GM18520 (cell line): Measurements from ENCODE around the gene NRP2.
A peak's percentile ranks its signal among the peaks of the same experiment; 100 is the strongest.

ENCODE experiments used
- ATAC-seq: cut with Tn5 transposase; IDR thresholded peaks from one replicate; pipeline ENCODE4 v1.9.1; 2021; ENCODE audit not compliant: unreplicated experiment

NRP2 gene, protein sequence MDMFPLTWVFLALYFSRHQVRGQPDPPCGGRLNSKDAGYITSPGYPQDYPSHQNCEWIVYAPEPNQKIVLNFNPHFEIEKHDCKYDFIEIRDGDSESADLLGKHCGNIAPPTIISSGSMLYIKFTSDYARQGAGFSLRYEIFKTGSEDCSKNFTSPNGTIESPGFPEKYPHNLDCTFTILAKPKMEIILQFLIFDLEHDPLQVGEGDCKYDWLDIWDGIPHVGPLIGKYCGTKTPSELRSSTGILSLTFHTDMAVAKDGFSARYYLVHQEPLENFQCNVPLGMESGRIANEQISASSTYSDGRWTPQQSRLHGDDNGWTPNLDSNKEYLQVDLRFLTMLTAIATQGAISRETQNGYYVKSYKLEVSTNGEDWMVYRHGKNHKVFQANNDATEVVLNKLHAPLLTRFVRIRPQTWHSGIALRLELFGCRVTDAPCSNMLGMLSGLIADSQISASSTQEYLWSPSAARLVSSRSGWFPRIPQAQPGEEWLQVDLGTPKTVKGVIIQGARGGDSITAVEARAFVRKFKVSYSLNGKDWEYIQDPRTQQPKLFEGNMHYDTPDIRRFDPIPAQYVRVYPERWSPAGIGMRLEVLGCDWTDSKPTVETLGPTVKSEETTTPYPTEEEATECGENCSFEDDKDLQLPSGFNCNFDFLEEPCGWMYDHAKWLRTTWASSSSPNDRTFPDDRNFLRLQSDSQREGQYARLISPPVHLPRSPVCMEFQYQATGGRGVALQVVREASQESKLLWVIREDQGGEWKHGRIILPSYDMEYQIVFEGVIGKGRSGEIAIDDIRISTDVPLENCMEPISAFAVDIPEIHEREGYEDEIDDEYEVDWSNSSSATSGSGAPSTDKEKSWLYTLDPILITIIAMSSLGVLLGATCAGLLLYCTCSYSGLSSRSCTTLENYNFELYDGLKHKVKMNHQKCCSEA

DNA sequence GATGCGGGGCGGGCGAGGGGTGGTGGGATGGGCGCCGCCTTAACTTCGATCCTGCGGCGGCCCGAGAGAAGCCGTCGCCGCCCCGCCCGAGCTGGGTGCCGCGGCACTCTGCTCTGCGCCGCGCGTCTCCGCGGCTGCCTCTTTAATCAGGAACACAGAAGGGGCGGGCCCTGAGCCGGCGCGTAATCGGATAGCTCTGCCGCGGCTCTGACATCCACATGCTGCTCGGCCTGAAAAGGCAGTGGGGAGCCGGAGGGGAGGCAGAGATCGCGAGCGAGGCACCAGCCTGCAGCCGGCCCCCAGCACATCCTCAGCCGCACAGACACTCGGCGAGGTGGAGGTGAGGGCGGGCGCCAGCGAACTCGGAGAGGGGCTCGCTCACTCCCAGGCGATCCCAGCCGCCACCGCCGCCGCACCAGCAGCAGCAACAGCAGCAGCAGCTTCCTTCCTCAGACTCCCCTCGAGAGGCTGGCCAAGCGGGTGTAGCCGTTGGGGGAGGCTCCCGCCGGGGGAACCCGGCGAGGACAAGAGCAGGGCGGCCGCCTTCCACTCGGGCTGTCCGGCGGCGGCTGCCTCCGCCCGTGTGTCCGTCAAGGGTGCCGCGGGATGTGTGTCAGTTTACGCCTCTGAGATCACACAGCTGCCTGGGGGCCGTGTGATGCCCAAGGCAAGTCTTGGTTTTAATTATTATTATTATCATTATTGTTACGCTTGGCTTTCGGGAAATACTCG lies at the start of gene NRP2:
Gene NRP2, plus strand, starts transcription at position 263 of the 732 bp plus-strand sequence. CDS start 790 bp downstream, outside the sequence.
- ATAC-seq: peak; percentile 43

DNA sequence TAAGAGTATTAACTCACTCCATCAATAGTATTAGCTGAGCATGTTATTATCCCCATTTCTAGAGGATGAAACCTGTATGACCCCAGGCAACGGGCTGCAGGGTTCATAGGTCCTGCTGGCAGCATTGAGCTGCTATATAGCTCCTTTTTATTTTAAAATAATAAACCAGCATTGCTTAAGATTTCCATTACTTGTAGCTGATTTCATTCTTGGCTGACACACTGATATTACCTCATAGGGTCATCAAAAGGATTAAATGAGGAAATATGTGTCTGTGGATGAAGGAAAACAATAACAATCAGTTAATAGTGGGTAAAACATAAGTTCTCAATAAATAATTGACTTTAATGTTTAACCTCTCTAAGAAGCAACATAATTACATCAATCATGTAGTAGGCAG lies 48.3 kb upstream of the NRP2 start:
- ATAC-seq: no peak

DNA sequence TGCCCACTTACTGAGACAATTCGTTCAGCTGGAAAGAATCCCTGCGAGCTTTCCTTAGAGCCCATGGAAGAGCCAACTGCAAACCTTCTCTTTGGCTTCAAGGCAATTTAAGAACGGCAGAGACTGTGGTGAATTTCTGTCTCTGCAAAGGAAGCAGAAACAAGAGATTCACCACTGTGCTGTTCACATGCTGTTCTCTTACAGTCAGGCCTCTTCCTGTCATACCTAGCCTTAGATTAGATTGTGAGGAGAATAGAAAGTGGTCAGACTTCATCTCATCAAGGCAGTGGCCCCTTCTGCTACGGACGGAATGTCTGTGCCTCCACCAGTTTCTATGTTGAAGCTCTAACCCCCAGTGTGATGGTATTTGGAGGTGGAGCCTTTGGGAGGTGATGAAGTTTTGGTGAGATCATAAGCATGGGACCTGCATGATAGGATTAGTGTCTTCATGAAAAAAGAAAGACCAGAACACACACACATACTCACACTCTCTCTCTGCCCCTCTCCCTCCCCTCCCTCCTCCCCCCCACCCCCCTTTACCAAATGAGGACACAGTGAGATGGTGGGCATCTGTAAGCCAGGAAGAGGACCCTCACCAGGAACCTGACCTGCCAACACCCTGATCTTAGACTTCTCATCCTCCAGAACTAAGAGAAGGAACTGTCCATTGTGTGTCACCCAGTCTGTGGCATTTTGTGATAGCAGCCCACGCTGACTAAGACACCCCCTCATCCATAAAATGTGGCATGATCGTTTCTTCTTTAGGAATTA lies 45.6 kb upstream of the NRP2 start:
- ATAC-seq: no peak

DNA sequence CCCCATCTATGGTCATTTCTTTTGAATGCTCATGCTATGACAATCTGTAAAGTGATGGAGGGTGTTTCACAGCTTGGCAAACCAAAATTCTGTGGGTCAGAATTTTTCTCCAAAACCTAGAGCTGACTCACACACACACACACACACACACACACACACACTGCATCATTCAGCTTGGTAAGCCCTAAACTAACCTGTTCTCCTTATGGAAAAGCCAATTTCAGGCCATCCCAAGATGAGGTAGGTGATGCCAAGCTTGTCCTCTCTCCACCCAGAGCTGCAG lies 45.0 kb upstream of the NRP2 start:
- no peak for ATAC-seq

DNA sequence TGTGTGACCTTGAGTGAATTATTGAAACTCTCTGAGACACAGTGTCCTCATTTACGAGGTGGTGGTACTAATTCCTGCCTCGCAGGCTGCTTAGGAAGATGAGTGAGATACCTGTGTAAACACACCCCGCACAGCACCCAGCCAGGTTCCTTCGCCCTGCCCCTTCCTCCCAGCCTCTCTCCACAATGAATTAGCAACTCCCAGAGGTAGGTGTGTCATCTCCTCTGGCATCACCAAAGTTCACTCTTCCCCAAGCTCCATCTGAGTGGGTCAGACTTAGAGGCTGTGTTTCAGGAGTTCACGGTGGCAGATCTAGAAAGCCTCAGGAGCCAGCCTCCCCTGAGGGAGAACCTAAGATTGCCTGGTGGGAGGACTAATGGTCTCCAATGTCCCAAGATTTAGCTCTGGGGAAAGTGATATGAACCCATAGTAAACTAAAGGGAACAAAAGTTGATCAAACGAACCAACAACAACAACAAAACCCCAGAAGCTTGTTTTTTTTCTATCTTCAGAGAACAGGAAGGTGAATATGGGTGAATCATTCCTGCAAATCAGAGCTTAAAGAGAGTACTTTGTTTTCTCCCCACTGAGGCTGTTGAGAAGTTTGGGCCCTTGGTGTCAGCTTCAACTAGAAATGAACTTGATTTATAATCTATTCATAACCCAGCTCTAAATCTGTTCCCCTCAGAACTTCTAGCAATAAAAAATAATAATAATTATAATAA lies 44.4 kb upstream of the NRP2 start:
- ATAC-seq: no peak

DNA sequence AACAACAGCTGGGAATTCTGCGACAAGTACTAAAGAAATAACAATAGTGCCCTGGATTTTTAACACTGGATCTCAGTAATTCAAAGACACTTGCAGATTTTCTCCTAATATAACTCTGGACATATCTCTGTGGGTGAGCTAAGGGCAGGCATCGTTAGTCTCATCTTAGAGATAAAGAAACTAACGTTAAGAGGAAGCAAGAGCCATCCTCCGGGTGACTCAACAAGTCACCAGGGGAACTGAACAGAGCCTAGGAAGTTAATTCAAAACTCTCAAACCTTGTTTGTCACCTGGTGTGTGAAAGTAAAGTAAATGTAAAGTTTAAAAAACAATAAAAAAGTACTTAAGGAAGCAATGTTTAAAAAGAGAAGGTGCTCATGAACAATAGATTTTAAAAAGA lies 41.6 kb upstream of the NRP2 start:
- ATAC-seq: no peak

DNA sequence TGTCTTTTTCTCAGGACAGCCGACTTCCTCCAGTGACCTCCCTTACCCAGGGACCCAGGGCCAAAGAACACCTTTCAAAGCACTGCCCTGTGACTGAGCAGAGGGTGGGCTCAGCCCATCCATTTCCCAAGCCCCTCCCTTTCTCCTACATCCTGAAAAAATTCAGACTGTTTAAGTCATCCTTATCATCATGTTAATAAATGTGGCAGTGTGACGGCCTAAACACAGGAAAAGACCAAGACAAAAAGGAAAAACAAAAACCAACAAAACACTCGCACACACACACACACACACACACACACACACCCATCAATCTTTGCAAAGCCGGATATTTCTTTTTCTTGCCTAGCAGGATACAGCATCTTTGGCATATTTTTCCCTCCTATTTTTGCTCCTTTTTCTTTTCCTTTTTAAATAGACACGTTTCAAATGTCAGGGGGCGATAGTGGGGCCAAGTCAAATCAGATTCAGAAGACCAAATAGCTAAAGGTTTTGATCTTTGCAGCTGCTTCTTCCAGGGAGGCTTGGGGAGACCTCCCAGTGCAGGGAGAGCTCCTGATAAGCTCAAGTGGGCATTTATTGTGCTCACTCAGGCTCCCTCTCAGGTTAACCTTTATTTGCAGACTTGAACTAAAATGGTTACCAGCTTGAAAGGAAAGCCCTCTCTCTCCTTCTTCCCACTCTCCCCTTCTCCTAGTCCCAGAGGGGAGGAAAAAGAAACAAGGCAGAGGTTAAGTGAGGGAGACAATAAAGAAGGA lies 39.5 kb upstream of the NRP2 start:
- no peak for ATAC-seq

DNA sequence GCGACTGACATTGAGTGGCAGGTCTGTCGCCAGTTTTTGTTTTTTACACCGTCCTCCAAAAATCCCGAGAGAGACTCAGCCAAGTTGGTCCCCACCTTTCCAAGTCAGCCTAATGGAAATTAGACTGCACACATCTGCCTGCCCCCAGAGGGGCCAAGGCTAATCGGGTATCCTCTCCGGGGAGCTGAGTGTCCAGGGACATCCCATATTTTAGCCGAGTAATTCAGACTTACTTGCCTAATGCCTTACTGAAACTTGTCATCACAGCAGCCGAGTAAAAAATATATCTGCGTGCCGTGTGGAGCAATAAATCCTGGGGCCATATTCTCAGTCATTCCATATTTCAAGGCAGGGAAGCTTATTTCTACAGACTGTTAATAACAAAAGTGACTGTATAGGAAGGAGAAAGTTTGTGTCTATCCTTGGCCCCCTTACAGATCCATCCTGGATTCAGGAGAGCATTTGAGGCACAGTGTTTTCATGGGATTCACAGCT lies 38.9 kb upstream of the NRP2 start:
- ATAC-seq: no peak

DNA sequence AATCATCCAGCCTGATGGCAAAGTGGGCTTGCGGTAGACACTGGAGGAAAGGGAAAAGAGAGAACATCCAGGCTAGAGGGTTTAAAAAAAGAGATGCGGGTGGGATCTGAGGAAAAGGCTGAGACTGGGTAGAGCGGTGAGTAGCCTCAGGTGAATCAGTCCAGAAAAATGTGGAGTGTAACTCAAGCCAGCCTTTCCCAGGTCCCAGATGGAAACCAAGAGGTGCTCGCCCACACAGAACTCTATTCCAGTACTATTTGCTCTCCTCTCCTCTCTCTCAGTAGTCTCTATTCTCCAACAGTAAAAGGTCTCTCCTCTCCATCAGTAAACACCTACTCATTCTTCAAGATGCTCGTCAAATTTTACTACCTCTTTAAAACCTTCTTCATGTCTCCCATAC lies 38.3 kb upstream of the NRP2 start:
- no peak for ATAC-seq

DNA sequence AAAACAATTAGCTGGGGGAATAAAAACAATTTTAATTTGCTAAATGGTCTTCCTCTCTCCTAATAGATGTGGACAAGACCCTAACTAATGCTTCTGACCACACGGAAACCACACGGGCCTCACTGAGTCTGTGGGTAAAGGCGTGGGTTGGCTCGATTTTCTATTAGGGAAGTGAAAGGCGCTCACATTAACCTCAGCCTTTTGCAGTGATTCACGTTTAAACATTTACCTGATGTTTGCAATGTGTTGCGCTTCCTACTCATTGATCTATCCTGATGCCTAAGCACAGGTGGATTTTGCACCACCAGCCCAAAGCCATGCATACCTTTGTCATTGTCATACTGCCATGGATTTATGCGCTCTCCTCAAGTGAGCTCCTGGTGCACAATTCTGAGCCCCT lies 35.6 kb upstream of the NRP2 start:
- ATAC-seq: peak; percentile 99

DNA sequence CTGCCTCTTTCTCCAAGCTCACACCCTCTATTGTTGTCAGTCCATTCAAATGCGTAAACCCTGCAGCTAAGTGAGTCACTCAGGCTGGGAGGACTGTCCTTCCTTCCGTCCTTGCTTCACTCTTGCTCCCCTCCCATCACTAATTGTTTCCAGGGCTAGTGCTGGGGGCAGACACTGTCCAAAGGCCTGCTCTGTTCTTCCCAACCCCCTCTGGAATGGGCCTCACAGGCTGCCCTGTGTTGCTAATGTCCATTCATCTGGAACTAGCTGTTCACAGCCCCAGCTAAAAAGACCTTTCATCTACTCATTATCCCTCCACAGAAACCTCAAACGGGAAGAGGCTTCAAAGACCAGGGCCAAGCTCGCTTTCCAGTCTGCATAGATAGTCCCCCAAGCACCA lies 31.9 kb upstream of the NRP2 start:
- ATAC-seq: no peak

DNA sequence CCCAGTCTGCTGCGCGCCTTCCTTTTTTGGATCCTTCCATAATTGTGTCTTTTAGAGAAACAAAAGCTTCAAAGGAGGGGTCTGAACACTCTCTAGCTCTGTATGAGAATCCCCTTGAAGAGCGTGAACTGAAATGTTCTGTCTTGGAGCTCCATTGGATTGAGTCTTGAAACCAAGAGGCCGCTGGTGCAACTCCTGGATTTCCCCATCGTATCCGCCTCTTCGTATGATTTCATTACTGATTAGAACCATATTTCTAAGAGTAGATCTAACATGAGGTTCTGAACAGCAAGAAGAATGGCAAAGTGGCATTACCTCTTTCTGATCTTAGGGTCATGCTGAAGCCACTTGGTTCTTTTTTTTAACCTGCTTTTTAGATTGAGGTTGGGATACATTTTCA lies 31.4 kb upstream of the NRP2 start:
- no peak for ATAC-seq

DNA sequence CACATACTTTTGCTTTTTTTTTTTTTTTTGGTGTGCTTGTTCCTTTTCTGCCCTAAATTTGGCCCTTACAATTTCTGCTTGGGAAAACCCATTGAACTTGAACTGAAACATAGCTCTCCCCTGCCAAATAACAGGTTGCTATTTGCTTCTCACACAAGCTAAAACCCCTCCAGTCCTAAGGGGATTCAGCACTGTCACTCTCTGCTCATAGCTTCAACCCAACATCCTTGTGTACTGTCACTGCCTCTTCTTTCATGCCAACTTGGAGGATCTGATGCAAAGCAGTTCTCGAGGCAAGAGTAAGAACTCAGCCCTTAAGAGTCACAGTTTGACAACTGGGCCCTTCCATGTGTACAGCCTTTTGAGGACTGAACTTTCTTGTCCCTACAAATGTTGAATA lies 30.6 kb upstream of the NRP2 start:
- ATAC-seq: no peak

DNA sequence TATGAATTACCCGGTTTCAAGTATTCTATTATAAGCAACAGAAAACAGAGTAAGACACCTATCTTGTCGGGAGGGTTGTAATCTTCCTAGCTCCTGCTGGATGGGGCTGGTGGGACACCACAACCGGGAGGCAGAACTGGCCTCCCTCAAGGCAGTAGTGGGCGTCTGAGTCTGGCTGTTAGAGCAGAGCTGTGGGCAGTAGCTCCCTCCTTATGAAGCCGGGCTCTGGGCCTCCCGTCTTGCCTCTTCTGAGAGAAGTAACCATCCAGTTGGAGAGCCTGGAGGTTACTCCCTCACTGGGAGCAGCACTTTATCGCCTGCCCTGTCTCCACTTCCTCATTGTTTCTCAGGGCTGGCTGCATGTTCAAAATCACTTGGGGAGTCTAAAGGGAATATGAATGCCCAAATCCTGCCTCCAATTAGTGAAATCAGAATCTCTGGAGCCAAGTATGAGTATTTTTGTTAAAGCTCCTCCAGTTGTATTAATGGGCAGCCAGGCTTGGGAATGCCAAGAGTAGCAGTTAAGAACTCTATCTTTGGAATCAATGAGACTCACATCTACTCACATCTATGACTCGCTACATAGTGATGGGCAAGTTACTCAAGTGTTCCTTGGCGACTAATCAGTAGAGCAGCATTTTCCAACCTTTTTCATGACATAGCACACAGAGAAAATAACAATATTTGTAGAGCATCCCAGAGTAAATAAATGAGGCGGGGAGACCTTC lies 27.3 kb upstream of the NRP2 start:
- no peak for ATAC-seq

DNA sequence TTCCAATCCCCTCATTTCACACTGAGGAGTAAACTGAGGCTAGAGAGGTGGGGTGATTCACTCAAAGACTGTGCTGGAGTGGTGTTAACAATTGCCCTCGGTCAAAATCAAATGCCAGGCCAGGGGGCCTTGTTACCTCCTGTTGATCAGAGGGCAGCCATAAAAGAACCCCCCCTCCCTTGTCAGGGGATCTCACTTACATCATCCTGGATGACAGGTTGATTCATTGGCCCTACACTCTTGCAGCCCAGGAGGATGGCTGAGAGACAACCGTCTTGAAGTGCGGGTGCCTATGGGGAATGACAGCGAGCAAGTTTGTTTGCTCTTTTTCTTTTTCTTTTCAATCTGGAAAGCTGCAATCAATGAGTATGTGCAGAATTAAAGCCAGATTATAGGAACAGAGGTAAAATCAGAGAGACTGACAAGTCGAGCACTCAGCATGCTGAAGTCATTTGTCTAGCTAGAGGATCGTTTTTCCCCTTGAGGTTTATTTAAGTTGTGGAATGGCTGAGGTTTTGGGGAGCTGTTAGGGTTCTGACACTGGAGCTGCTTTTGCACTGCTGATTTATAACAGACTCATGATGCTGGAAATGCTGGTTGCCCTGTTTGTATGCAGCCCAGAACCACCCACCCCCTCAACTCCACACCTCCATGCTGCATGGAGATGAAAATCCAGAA lies 26.4 kb upstream of the NRP2 start:
- no peak for ATAC-seq

DNA sequence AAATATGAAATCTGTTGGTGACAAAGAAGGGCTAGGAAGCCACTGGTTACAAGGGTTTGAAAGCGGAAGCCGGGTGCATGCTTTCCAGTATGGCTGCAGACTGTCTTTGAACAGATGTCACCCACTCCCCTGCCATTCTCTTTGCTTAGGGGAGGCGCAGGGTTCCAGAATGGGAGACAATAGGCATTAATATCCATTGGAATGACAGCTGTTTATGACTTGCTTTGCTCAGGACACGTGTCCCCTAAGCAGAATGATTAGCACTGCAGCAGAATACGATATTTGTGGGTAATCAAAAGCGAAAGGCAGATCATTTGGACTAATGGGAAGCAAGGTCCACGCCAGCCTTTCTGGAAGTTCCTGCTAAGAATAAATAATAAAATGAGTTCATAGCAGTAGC lies 25.8 kb upstream of the NRP2 start:
- no peak for ATAC-seq

DNA sequence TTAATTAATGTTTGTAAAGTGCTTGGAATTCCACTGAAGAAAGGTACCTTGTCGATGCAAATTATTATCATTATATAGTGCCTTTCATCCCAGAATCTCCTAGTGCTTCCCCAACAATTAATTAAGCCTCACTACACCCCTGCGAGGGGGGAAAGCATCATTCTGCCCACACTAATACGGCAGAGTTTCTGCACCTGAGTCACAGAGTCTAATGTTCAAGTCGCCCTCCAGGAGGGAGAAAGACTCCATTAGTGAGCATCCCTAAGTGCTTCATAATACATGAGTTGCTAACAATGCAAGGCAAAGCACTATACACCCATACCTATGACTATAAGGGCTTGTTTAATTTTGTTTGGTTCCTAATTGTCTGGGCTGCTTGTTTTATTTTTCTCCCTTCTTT lies 25.4 kb upstream of the NRP2 start:
- no peak for ATAC-seq

DNA sequence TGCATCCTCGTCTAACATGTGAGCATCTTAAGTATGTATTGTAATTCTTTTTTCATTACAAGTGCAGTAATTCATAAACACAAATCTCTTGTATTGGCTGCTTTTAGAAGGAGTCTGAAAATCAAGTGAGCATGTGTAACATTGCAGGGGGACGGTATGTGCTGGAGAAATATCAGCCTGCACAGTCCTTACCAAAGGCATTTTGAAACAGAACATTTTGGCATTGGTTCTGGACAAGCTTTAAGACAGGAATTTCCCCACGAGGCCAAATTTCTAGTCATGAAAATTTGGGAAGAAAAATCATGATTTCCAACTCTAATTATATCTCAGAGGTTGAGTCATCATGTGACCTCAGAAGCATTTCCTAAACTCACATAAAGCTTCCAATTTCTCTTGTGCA lies 24.7 kb upstream of the NRP2 start:
- no peak for ATAC-seq
